Renal cortex interstitium (tissue), 11 donors: ENCODE measurements around the gene PDS5B. TPM values are rescaled to one million over a fixed set of nuclear protein-coding genes. Genes with fewer than 3 reads are reported as not detected.

Experiments used
- DNase-seq, 11 donors: peaks; one replicate each; pipeline ENCODE4 v3.0.0-alpha.2; 2013; ENCODE audit warnings: low read depth in 9 of 11, low spot score in 4 of 11; ENCODE audit errors: extremely low read depth in 1 of 11
- polyA plus RNA-seq, 3 donors: library from polyadenylated mRNA; unstranded; fragments of 120-200 nt; gene quantifications; one replicate each; pipeline ENCODE4 v1.2.1, GENCODE V29; 2013; ENCODE audit not compliant: insufficient read length in 3 of 3

The PDS5B gene
- polyA plus RNA-seq, 3 donors = 67.4 to 85.8 (median 67.7) TPM

DNA sequence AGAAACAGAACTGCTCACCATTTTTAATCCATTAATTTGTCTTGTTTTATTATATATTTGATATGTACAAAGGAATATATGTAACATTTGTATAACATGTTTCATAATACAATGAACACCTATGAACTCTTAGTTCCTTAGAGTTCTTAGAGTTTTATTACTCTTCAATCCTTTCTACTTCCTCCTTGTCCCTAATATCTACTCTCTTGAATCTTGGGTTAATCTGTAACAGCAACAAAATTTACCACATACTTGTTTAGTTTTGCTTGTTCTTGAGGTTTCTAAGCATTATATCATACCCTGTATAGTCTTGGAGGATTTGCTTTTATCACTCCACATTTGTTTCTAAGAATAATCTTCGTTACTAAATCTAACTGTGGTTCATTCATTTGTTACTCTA is 151.4 kb downstream of the PDS5B start:
- no peak for DNase-seq

- no peak for DNase-seq
These were observed 159.3 kb downstream of the PDS5B start for GRCh38 chr13:32745509-32745908.

DNA sequence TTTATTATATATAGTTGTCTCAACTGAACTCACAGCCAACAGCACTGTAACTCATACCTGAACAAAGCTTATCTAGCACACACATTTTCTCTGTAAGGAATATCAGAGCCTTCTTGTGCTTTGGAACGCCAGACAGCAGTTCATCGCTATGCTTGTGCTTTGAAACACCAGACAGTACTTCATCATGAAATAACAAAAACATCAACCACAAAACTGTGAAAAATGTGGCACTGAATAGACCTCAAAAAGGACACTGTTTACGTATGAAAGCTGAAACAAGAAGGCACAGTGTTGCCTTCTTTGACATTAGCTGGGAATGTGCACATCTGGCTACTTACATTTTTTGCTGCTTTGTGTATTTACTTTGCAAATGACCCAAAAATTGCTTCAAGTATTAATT is 160.2 kb downstream of the PDS5B start:
- no peak for DNase-seq

- DNase-seq = no peak
These were observed 162.1 kb downstream of the PDS5B start for GRCh38 chr13:32748305-32748704.

DNA sequence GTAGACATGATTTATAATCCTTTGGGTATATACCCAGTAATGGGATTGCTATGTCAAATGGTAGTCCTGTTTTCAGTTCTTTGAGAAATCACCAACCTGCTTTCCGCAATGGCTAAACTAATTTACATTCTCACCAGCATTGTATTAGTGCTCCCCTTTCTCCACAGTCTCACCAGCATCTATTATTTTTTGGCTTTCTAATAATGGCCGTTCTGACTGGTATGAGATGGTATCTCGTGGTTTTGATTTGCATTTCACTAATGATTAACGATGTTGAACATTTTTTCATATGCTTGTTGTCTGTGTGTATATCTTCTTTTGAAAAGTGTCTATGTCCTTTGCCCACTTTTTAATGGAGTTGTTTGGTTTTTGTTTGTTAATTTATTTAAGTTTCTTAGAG is 165.1 kb downstream of the PDS5B start:
- no peak for DNase-seq

DNA sequence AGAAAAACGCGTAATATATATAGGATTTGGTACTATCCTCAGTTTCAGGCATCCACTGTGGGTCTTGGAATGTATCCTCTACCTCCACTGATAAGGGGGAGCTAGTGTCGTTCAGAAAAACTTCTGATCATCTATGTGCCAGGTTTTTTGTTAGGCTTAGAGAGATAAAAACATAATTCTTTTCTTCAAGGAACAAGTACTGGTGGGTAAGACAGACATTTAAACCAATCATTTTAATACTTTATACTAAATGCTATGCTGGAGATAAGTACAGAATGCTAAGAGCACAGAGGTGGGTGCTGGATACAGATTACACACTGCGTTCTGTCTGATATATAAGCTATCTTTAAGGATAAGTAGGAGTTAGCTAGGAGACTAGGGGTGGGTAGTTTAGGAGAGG is 166.1 kb downstream of the PDS5B start:
- no peak for DNase-seq

GRCh38 chr13:32752997-32753606 is 166.8 kb downstream of the PDS5B start:
- no peak for DNase-seq

DNA sequence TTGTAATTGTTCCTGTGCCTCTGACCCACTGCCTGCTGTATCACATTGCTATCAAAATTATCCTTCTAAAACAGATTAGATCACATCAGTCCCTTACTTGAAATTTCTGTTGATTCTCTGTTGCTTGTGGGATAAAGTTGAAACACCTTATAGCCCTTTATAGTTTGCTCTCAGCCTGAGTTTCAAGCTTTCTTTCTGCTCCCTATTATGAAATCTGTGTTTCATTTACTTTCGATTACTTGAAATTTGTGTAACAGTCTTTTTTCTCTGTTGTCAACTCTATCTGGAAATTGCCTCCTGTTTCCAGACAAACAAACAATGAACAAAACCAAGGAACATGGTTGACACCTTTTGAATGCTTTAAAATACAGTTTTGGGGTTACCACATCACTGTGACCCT is 167.9 kb downstream of the PDS5B start:
- DNase-seq = no peak

GRCh38 chr13:32759152-32759551 is 172.9 kb downstream of the PDS5B start:
- DNase-seq = no peak

GRCh38 chr13:32761472-32761871 is 175.2 kb downstream of the PDS5B start:
- DNase-seq = no peak

GRCh38 chr13:32779119-32779518 is 192.9 kb downstream of the PDS5B start:
- DNase-seq = no peak

DNA sequence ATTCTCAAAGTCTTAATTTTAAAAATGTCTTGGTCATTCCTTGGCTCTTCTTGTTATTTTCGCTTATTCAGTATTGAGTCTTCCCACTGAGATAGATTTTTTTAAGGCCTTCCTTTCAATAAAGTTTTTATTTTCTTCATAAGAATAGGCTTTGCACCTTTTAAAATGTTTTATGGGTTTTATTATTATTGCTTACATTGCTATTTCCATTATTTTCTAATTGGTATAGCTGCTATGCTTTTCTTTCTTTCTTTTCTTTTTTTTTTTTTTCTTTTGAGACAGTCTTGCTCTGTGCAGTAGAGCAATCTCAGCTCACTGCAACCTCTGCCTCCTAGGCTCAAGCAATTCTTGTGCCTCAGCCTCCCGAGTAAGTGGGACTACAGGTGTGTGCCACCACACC is 195.7 kb downstream of the PDS5B start:
- DNase-seq = no peak

GRCh38 chr13:32783067-32783466 is 196.8 kb downstream of the PDS5B start:
- DNase-seq = no peak

DNA sequence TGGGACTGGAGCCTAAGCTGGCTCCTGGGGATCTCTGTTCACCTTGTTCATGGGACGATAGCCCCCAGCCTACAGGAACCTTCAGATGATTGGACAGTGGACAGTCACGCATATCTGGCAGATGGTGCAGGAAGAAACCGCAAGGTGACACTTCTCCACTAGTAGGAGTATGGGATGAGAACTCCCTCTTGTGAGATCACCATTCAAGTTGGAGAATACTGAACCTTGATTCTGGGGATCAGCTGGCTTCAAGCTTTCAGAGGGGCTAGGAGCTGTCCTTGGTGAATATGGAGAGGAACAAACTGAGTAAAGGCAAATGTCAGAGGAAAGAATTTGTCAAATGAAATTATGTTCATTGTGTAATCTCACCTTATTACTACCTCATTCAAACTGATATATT is 204.5 kb downstream of the PDS5B start:
- DNase-seq = no peak

- no peak for DNase-seq
These were observed 205.4 kb downstream of the PDS5B start for GRCh38 chr13:32791545-32792172.

- no peak for DNase-seq
These were observed 210.5 kb downstream of the PDS5B start for GRCh38 chr13:32796754-32797153.

- DNase-seq = no peak
These were observed 215.9 kb downstream of the PDS5B start for GRCh38 chr13:32802159-32802558.

DNA sequence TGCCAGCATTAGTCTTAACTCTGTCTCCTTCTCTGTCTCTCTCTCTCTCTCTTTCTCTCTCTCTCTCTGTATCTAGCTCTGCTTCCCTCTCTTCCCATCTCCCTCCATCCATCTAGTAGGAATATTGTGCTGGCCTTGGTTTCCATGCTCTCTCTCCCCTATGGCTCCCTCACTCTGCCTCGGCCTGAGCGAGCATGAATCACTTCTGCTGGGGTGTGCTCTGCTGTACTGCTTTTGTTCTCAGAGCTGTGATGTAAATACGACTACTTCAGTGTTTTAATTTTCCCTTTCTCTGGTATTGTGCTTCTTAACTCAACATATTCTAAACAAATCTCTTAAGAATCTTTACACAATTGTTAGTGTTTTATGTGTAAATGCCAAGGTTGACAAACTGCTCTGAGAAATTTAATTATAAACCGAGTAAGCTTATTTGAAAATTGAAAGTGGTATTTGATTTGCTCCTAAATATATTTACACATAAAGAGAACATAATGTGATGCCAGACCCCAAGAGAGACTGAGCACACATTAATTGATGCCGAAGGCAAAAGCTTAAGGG is 218.5 kb downstream of the PDS5B start:
- DNase-seq = no peak

DNA sequence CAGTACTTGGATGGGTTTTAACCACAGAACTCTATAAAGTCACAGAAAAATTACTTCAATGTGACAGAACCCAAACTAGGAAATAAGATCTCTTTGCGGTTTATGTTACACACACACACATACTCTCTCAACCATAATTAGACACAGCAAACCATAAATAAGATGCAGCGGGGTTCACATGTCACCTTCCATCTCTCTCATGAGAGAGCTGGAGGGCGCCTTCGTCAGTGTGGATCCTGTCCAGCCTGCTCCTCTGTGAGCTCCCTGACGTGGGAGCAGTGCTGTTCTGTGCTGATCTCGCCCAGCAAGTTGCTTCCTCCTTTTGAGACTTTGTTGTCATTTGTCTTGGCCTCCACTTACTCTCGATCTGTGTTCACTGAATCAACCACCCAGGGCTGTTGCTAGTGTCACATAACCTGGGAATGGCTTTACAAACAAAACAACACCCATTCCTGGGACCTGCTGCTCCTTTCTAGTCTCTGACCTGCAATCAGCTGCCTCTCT is 225.1 kb downstream of the PDS5B start:
- peak in 7 of 11 donors; percentile 10 to 43 (median 35) for DNase-seq

DNA sequence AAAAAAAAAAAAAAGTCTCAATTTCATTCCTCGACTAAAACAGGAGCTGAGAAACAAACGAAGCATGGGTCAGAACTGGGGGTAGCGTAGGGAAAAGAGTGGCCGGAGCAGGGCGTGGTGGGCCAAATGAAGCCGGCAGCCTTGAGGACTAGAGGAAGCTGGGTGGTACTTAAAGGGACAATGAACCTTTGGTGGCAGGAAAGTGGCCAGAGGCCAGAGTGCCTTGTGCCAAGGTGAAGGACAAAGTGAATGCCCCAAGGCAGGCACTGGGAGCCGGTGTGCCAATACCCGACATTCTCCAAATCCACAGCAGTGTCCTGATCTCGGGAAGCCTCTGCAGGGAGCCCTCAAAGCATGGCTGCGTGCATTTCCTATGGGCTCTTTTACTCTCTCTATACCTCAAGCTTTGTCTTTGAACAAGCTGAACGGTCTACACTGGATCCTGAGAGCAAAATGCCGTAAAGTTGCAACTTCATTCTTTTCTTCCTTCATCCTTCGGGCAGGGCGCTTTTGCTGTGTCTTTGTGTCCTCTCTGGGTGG is 235.0 kb downstream of the PDS5B start:
- DNase-seq = no peak
